ENCODE measurements around the gene SLC9C2.
A peak's percentile ranks its signal among the peaks of the same experiment; 100 is the strongest.
"Not testable (repeated sequence)": the region's sequence is repeated elsewhere in the genome, so short reads cannot be mapped to it uniquely, and the experiment has no call there.

SLC9C2 gene

DNA sequence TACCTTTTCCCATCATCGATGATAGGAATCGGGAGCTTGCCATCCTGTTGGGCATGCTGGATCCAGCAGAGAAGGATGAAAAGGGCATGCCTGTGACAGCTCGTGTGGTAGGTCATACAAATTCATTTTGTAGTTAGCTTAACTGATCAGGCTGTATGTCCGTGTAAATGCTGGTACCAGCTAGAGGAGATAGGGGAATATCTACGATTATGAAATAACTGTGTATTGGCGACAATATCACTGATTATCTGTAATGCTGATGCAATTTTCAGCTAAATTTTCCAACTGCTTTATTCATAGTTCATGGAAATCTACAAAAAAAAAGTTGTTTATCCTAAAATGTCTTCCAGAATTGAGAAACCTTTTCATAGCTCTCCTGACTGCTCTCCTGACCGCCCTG, 117.5 kb downstream of the SLC9C2 start:
- no peak for DNase-seq (ENCODE audit: low spot score)

DNA sequence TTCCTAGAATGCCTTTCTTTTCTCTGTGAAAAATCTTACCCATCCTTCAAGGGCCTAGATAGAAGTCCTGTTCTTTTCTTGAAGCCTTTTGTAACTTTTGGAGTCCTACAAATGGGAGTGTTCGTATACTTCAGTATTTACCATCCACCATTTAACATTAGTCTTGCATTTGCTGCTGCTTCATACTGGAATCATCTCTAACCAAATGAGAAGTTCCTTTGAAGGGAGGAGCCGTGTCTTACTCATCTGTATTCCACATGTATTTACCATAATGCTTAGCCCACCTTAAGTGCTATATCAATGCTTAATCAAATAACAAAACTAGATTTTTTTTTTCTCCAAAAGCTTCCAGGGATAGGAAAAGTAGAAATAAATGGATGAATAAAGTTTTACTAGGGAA, 118.6 kb downstream of the SLC9C2 start:
- no peak for DNase-seq (ENCODE audit: low spot score)

DNA sequence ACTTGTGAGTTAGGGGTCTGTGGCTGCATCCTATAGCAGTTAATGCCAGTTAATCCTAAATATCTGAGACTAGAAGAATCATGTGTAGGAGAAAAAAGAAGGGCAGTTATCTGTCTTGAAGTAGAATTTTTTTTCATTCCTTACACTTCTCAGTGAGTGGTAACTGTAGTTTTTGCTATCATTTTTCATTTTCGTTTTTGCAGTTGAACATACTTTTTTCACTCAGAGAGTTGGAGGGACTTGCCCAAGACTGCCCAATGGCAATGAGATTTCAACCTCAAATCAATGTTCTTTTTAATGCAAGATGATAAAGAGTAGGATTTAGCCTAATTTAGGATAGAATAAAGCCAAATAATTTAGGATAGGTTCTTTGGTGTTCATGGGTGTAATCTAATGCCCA, 120.2 kb downstream of the SLC9C2 start:
- DNase-seq (ENCODE audit: low spot score), result no peak

DNA sequence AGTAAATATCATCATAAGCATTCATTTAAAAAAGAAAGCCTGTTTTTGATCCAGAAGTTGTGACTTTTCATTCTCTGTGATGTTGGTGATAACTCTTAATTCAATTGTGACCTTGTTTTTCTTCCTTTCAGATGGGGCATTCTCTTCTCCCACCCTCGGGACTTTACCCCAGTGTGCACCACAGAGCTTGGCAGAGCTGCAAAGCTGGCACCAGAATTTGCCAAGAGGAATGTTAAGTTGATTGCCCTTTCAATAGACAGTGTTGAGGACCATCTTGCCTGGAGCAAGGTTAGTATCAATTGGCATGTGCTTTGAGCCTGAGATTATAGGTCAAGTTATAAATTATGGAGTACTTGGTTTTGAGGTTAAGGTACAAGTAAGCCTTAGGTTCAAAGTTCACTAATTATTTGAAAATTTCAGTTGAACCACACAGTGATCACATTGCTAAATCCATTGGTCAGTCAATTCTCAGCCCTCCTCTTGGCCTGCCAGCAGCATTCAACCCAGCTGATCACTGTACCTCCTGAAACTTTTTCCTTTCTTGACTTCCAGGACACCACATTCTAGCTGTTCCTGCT, 121.6 kb downstream of the SLC9C2 start:
- no peak for DNase-seq (ENCODE audit: low spot score)

DNA sequence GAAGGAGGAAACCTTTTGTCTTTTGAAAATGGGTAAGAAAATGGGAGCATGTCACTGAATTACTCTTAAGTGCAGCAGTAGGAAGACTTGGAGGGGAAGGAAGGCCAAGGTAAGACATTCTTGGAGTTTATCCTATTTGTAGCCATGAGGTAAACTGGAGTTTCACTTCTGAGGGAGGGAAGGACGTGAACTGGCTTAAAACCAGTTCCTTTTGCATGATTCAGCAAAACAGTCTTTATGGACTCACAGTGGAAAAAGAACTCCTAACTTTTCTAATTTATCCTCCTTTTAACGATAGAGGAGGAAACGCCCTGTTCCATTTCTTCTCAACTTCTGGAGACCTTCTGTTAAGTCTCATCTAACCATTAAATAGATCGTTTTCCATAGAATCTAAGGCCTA, 123.2 kb downstream of the SLC9C2 start:
- DNase-seq (ENCODE audit: low spot score), result no peak

DNA sequence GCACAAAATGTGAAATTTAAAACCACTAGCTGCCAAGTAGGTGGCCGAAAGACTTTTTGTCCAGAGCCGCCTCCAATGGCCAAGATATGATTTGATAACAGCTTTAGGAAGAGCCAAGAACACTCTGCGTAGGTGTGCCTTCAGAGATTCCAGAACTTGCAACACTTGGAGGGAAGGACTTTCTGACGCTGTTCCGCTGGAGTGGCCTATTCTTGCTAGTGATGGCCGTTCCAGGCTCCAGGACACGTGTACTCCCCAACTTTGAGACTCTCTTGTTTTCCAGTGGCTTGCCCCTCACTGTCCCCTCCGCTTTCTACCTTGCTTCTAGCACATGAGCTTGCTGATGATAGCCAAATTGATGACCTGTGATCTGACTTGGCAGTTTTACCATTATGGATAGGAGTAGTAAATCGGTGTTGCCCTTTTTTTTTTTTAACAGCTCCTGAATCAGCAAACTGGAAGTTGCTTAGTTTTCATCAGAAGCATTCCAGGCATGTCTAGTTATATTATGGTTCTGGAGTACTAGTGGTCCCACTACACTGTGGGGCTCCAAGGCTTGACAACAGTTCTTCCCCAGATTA, 124.7 kb downstream of the SLC9C2 start:
- no peak for DNase-seq (ENCODE audit: low spot score)

DNA sequence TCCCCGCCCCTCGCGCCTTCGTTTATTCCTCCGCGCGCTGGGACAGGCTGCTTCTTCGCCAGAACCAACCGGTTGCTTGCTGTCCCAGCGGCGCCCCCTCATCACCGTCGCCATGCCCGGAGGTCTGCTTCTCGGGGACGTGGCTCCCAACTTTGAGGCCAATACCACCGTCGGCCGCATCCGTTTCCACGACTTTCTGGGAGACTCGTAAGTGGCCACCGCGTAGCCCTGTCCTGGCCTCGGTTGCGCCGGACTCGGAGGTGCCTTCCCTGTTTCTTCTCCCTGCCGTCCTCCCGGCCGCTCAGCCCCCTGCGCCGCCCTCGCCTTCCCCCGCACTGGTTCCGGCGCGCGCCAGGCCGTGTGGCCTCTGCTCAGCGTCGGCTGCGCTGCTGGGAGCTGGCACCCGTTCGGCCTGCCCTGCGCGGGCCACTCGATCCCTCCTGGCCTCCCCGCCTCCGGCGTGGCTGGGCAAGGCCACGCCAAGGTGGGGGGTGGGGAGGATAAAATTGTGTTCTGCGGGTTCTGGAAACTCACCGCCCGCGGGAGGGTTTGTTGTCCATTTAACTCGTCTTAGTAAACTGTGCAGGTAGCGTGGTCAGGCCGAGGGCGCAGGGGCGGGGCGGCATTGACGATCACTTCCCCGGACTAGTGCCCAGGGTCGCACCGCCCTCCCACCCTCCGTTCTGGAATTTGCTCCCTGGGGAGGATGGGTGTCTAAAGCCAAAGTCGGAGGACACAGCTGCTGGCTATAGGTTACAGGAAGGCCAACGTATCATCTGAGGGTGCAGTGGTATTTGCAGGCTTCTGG, 125.4 kb downstream of the SLC9C2 start, which contains the start of gene PRDX6:
PRDX6 (plus strand) TSS at position 50 of the 808 bp plus-strand sequence; CDS start at position 113, 63 bp downstream.
- no peak for DNase-seq (ENCODE audit: low spot score)

DNA sequence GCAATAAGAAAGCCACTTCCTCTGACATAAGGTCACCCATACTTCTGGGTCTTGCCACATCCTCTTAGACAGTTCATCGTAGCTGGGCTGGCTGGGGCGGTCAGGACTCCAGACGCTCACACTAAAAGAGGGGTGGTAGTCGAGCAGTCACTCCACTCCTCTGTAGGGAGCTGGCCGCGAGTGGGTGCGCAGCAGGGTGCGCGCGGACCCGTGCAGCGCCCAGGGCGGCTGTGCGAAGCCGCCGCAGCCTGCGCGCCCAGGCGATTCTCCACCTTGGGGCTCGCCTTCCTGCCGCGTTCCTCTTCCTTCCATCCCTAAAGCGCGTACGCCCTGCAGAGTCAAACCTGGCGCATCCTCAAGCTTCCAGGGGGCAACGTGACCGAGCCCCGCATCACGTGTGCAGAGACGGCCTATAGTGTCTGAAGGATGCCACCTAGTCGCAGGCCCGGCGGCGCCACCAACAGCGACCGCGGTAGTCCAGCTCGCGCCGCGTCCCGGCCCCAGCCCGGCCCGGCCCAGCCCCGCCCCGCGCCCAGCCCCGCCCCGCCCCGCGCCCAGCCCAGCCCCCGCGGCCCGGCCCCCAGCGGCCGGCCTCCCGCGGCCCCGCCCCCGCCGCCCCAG, 126.1 kb downstream of the SLC9C2 start:
- DNase-seq (ENCODE audit: low spot score), result peak; percentile 84

DNA sequence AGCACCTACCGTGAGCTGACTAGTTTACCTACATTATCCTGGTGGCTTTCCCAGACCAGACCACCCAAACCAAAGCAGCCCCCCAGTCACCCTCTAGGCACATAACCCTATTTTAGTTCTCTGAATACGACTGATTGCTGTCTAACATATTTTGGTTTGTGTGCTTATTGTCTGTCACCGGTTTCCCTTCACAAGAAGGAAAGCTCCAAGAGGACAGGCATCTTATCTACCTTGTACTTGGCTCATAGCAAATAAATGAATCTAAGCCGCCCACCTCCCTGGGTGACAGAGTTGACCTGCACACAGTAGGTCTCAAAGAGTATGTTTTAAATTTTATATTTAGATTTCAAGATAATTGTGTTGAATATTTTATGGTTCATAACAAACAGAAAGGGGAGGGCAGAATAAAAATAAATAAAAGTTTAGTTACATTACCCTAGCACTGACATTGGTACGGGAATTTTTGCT, 126.6 kb downstream of the SLC9C2 start:
- no peak for DNase-seq (ENCODE audit: low spot score)

DNA sequence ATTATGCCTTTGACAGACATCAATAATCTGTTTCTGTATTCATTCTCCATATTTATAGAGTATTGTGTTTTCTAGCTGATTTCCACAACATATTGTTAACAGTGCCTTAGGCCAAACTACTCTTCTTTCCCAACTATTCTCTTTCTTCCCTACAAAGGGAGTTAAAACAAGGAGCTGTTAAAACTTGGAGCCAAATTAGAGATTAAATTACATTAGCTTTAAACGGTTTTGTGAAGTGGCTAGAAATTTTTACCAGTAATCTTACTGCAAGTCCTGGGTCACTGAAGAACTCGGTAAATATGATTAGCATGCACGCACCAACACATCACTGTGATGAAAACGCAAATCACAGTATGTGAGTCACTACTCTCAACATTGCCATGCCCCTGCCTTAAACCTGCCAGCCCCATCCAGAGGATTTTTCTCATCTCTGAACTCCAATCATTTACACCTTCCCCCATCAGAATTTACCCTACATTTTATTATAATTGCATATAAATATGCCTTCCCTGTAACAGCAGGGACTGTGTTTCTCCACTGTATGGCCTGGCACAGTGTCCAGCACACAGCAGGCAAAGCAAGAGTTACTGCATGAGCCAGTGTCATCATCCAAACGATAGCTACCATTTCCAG, 127.2 kb downstream of the SLC9C2 start:
- no peak for DNase-seq (ENCODE audit: low spot score)

DNA sequence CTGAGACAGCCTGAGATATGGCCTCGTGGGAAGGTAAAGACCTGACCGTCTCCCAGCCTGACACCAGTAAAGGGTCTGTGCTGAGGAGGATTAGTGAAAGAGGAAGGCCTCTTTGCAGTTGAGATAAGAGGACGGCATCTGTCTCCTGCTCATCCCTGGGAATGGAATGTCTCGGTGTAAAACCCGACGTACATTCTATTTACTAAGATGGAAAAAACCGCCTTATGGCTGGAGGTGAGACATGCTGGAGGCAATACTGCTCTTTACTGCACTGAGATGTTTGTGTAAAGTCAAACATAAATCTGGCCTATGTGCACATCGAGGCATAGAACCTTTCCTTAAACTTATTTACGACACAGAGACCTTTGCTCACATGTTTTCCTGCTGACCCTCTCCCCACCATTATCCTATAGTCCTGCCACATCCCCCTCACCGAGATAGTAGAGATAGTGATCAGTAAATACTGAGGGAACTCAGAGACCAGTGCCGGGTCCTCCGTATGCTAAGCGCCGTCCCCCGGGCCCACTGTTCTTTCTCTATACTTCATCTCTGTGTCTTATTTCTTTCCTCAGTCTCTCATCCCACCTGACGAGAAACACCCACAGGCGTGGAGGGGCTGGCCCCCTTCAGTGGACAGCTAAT, 128.0 kb downstream of the SLC9C2 start:
- not testable (repeated sequence) for DNase-seq (ENCODE audit: low spot score)

DNA sequence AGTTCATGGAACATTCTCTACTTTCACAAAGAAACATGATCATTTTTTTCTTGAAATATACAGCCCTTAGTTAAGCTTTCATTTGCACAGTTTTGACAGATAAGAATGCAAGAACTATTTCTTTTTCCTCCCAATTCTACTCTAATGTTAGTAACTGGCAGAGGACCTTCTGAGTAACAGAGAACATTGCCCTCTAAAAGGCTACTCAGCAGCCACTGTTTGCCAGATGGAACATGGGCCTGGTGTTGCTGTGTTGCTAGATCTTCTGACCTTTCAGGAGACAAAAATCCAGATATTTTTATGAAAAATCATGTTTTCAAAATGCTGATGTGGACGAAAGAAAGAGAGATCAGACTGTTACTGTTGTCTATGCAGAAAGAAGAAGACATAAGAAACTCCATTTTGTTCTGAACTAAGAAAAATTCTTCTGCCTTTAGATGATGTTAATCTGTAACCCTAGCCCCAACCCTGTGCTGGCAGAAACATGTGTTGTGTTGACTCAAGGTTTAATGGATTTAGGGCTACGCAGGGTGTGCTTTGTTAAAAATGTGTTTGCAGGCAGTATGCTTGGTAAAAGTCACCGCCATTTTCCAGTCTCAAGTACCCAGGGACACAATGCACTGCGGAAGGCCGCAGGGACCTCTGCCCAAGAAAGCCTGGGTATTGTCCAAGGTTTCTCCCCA, 128.6 kb downstream of the SLC9C2 start:
- DNase-seq (ENCODE audit: low spot score), result no peak

DNA sequence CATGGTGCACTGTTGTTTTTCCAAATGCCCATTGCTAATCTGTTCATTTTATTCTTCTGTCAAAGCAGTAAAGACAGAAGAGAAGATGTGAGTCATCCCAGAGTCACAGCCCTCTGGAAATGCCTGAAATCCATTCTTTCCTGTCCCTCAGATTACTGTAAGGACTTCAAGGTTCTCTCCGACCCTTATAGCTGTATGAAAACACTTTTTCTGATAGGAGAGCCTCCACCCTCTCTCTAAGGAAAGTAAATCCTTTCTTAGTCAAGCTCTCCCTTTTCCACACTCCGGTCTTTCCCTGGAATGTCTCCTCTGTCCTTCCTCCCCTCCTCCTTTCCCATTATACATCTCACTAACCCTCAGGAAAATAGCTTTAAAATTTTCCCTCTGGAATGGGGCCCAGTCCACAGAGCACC, 129.3 kb downstream of the SLC9C2 start:
- DNase-seq (ENCODE audit: low spot score), result no peak

DNA sequence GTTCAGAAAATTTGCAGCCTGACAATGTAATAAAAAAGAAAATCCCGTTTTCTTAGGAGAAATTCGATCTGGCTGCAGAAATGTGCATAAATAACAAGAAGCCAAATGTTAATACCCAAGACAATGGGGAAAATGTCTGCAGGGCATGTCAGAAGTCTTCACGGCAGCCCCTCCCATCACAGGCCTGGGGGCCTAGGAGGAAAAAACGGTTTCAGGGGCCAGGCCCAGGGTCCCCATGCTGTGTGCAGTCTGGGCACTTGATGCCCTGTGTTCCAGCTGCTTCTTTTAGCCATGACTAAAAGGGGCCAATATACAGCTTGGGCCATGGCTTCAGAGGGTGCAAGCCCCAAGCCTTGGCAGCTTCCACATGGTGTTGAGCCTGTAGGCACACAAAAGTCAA, 132.3 kb downstream of the SLC9C2 start:
- no peak for DNase-seq (ENCODE audit: low spot score)

DNA sequence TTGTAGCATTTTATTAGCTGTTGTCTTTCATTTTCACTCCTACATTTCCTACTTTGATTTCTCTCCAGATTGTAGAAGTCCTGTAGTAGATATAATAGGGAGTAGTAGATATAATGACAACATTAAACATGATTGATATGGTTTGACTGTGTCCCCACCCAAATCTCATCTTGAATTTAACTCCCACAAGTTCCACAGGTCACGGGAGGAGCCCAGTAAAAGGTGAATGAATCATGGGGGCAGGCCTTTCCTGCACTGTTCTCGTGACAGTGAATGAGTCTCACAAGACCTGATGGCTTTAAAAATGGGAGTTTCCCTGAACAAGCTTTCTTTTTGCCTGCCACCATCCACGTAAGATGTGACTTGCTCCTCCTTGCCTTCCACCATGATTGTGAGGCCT, 133.2 kb downstream of the SLC9C2 start:
- DNase-seq (ENCODE audit: low spot score), result no peak

DNA sequence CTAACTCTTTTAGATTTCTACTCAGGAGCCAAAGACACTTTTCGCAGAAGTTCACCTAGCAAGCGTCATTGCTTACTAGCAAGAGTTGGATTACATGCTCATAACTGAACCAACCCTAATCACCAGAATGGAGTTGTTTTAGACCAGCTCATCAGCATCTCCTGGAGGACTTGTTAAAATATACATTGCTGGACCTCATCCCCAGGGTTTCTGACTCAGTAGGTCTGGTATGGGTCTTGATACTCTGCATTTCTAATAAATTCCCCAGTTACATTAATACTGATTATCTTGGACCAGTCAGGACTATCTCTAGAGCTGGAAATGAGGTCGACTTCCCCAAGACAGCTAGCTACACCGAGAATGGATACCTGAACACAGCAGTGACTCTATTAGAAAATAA, 135.4 kb downstream of the SLC9C2 start:
- no peak for DNase-seq (ENCODE audit: low spot score)

DNA sequence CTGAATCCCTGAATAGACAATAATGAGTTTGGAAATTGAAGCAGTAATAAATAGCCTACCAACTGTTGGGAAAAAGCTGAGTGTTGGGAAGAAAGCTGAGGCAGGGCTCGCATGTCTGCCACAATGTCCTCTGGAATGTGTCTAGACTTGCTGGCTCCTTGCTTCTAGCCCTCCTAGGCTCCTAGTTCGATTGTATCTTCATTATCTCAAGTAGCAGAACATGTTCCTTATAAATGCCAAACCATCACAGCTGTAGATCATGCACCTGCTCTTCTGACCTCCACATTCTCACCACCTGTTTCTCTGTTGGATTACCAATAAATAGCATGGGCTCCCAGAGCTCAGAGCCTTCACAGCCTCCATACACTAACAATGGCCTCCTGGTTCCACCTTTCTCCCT, 138.7 kb downstream of the SLC9C2 start:
- not testable (repeated sequence) for DNase-seq (ENCODE audit: low spot score)

DNA sequence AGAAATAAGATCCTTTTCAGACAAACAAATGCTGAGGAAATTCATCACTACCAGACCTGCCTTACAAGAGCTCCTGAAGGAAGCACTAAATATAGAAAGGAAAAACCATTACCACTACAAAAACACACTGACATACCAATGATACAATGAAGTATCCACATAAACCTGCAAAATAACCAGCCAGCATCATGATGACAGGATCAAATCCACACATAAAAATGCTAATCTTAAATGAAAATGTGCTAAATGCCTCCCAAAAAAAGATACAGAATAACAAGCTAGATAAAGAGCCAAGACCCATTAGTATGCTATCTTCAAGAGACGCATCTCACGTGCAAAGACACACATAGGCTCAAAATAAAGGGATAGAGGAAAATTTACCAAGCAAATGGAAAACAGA, 140.2 kb downstream of the SLC9C2 start:
- not testable (repeated sequence) for DNase-seq (ENCODE audit: low spot score)

DNA sequence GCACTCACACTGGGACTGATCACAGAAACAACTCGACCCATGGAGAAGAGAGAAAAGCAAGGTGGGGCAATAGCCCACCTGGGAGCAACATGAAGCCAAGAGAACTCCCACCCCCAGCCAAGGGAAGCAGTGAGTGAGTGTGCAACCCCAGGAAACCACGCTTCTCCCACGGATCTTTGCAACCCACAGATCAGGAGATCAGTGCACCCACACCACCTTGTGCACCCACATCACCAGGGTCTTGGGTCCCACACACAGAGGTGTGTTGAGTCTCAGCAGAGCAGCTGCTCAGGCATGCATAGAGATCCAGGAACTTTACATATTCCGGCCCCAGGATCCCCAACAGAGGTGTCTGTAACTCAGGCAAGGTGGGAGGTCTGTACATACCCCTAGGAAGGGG, 143.0 kb downstream of the SLC9C2 start:
- no peak for DNase-seq (ENCODE audit: low spot score)

DNA sequence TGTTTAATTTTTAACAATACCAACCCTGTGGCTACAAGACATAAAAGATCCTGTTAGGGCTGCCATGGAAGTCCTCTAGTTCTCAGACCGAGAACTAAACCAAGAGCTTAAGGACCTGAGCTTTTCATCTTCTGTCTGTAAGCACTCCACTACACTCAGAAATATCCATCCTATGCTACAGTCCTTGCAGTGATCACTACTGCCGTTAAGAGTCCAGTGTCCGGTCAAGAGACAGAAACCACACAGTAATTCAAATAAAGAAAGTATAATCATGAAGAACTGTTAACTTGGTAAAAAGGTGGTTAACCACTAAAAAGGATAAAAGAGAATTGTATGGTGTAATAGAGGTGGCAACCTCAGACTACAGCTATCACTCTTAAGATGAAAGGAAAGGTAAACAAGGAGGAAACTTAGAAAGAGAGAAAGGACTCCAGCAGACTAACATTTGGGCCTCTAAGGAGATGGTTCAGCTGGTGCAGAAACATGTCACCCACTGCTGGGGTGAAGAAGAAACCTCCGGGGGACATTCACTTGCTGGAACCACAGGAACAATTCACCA, 147.8 kb downstream of the SLC9C2 start:
- DNase-seq (ENCODE audit: low spot score), result no peak

DNA sequence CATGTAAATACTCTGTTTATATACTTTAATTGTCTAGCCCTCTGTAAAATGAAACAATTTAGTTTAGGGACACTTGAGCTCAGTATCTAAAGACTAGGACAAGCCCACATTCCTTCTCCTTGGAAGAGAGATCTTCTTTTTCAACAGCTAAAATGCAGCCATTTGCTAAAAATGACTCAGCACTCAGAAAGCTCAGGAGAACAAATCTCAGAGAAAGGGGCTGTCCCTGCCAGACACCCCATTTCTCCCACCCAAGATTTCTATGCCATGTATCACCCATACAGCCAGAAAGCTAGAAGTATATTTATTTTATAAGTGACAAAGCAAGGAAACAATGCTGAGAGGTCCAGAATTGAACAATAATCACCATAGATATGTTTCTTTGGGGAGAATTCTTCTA, 148.9 kb downstream of the SLC9C2 start:
- DNase-seq (ENCODE audit: low spot score), result no peak
